K562 (cell line): ENCODE results near the gene ZRANB1.

Experiments
- CTCF ChIP-seq, 3 experiments: IDR thresholded peaks in 2 of 3; conservative IDR thresholded peaks in 1 of 3; 2 replicates each; pipeline ENCODE4 v1.5.1; 2011 to 2012; ENCODE audit warnings: low read length in 3 of 3, mild to moderate bottlenecking in 3 of 3, control low read depth in 2 of 3, improper control_type of control experiment in 1 of 3, inconsistent platforms in 1 of 3, low read depth in 1 of 3, mixed read lengths in 1 of 3, moderate library complexity in 1 of 3; ENCODE audit not compliant: insufficient read depth in 2 of 3
- DPF2 ChIP-seq: fragments of 450-650 bp; IDR thresholded peaks from 2 replicates; pipeline ENCODE4 v1.6.1; 2016
- EP300 ChIP-seq: IDR thresholded peaks from 2 replicates; pipeline ENCODE4 v1.6.1; 2012; ENCODE audit warnings: low read length, improper control_type of control experiment
- GATAD2A ChIP-seq: fragments of 450-650 bp; IDR thresholded peaks from 2 replicates; pipeline ENCODE4 v1.6.1; 2017
- GMEB1 ChIP-seq: fragments of 250-450 bp; sonication (Bioruptor Pico); IDR thresholded peaks from 2 replicates; pipeline ENCODE4 v1.4.0; 2020; ENCODE audit warnings: mild to moderate bottlenecking
- HMGN3 ChIP-seq: IDR thresholded peaks from 2 replicates; pipeline ENCODE4 v1.6.1; 2011; ENCODE audit warnings: borderline replicate concordance, low read depth, mild to moderate bottlenecking, mixed read lengths, low read length; ENCODE audit not compliant: insufficient read length; ENCODE audit errors: extremely low read depth
- NONO ChIP-seq, 2 experiments: fragments of 200-400 bp in 1 of 2; fragments of 450-650 bp in 1 of 2; formaldehyde crosslinking in 1 of 2; IDR thresholded peaks; 2 replicates each; pipeline ENCODE4 v1.6.1; 2017; ENCODE audit warnings: low read depth in 2 of 2, mild to moderate bottlenecking in 2 of 2, moderate library complexity in 2 of 2, low read length in 1 of 2
- SREBF2 ChIP-seq: sonication (generic); formaldehyde crosslinking; IDR thresholded peaks from 2 replicates; pipeline ENCODE4 v1.4.0; 2020; ENCODE audit warnings: mild to moderate bottlenecking, missing genetic modification reagents
- ZNF3 ChIP-seq: fragments of 250-450 bp; sonication (Bioruptor Pico); IDR thresholded peaks from 2 replicates; pipeline ENCODE4 v1.5.0; 2021; ENCODE audit warnings: mild to moderate bottlenecking, moderate library complexity

GRCh38 chr10:124906551-124907001 lies 35.3 kb upstream of the ZRANB1 start:
- TF ChIP-seq CTCF (IDR thresholded peaks at IDR 0.05 in 2 of 3, conservative IDR thresholded peaks at IDR 0.05 in 1 of 3; ENCODE audit: insufficient read depth in 2 of 3, low read depth in 1 of 3, low read length in 3 of 3) (no peak), EP300 (no peak), GMEB1 (CRISPR knock-in tag) (no peak), HMGN3 (no peak), NONO (IDR thresholded peaks at IDR 0.05; ENCODE audit: low read depth in 2 of 2, low read length in 1 of 2) (no peak), GATAD2A (no peak), ZNF3 (no peak), SREBF2 (CRISPR knock-in tag) (no peak), DPF2 (no peak)
